Fibroblast of lung (primary cell): ENCODE results near the gene USP24.

Experiments used
- EZH2 ChIP-seq: IDR thresholded peaks from 2 replicates; pipeline ENCODE4 v1.5.1; 2012; ENCODE audit warnings: low read length, control low read depth, mild to moderate bottlenecking; ENCODE audit errors: missing control alignments
- TF ChIP-seq, protein P1 (sequence below), 2 donors: IDR thresholded peaks in 1 of 2; conservative IDR thresholded peaks in 1 of 2; 1 replicate in 1 of 2; 2 replicates in 1 of 2; pipeline ENCODE4 v1.5.1; 2011 to 2012; ENCODE audit warnings: low read length in 2 of 2, control low read depth in 1 of 2, inconsistent platforms in 1 of 2, low read depth in 1 of 2, mild to moderate bottlenecking in 1 of 2

DNA sequence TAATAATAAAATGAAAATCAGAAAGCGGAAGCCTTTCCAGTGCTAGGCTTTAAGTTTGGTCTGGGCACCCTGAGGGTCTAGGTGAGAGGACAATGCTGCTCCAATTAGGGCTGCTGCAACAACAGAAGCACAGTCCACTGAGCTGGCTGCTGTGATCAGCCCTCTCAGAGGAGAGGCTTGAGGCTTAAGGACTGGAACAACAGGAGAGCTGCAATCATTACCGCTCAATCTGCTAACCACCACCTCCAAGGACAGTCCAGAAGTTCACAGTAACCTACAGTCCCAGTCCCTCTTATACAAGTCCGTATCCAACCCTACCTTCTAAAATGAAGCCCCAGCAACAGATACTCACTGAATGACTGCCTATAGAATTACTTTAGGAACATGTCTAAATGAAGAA, 62.1 kb downstream of the USP24 start:
- no peak for TF ChIP-seq EZH2
- TF ChIP-seq, protein P1, sequence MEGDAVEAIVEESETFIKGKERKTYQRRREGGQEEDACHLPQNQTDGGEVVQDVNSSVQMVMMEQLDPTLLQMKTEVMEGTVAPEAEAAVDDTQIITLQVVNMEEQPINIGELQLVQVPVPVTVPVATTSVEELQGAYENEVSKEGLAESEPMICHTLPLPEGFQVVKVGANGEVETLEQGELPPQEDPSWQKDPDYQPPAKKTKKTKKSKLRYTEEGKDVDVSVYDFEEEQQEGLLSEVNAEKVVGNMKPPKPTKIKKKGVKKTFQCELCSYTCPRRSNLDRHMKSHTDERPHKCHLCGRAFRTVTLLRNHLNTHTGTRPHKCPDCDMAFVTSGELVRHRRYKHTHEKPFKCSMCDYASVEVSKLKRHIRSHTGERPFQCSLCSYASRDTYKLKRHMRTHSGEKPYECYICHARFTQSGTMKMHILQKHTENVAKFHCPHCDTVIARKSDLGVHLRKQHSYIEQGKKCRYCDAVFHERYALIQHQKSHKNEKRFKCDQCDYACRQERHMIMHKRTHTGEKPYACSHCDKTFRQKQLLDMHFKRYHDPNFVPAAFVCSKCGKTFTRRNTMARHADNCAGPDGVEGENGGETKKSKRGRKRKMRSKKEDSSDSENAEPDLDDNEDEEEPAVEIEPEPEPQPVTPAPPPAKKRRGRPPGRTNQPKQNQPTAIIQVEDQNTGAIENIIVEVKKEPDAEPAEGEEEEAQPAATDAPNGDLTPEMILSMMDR (conservative IDR thresholded peaks at IDR 0.05 in 1 of 2, IDR thresholded peaks at IDR 0.05 in 1 of 2; ENCODE audit: low read depth in 1 of 2, low read length in 2 of 2) = no peak
